Psoas muscle (tissue), 8 donors: Measurements from ENCODE around the gene COL2A1. TPM values are rescaled to one million over a fixed set of nuclear protein-coding genes. Genes with fewer than 3 reads are reported as not detected.
A peak's percentile ranks its signal among the peaks of the same experiment; 100 is the strongest.

ENCODE experiments used
- ATAC-seq, 4 donors: fragments of 200-7000 bp; cut with Tn5 transposase; one replicate each; pipeline ENCODE4 v1.9.1; 2020; ENCODE audit warnings: moderate library complexity in 3 of 4, mild to moderate bottlenecking in 2 of 4
- DNase-seq, 2 donors: peaks; one replicate each; pipeline ENCODE4 v3.0.0-alpha.2; 2020
- H3K27ac ChIP-seq: fragments of 200-600 bp; one replicate; pipeline ENCODE4 v1.8.0; 2022
- H3K27me3 ChIP-seq, 3 donors: fragments of 200-600 bp in 1 of 3; one replicate each; pipeline versions ENCODE4 v1.6.1 to v1.8.0; 2013 to 2022; ENCODE audit warnings: low read length in 2 of 3, mild to moderate bottlenecking in 2 of 3, moderate library complexity in 1 of 3; ENCODE audit not compliant: insufficient read depth in 3 of 3
- H3K36me3 ChIP-seq, 2 donors: fragments of 200-600 bp in 1 of 2; one replicate each; pipeline versions ENCODE4 v1.6.1 to v1.8.0; 2013 to 2022; ENCODE audit warnings: low read depth in 1 of 2, mild to moderate bottlenecking in 1 of 2, moderate library complexity in 1 of 2; ENCODE audit not compliant: insufficient read depth in 1 of 2
- H3K4me1 ChIP-seq: fragments of 200-600 bp; one replicate; pipeline ENCODE4 v1.8.0; 2022
- H3K4me3 ChIP-seq: fragments of 200-600 bp; one replicate; pipeline ENCODE4 v1.8.0; 2022; ENCODE audit warnings: mild to moderate bottlenecking
- H3K9me3 ChIP-seq: fragments of 200-600 bp; one replicate; pipeline ENCODE4 v1.8.0; 2022
- WGBS, 3 donors: extraction: QIAGEN DNeasy Blood & Tissue Kit; methylation state at CpG; one replicate each; pipeline versions ENCODE4 v1.1.6 to v1.1.7; 2013; 5-methylcytosine and 5-hydroxymethylcytosine counted together
- intact Hi-C, 2 donors: fragments of 100-400 bp; cut with DNase I; formaldehyde crosslinking; loops; one replicate each; pipeline versions ENCODE4 v1.11.0 to v1.14.2; 2022
- polyA plus RNA-seq, 3 donors: library from polyadenylated mRNA; stranded (reverse); fragments of 200-250 nt; gene quantifications; one replicate each; pipeline ENCODE4 v1.2.3, GENCODE V29; 2013
- total RNA-seq, 4 donors: library from RNA; stranded (reverse); fragmentation: NEBNext Ultra II Directional in 2 of 4; extraction: Animal tissue kit (Norgen Biotek cat#: 25700) in 2 of 4; gene quantifications; one replicate each; pipeline versions ENCODE4 v1.2.1 to v1.2.4, GENCODE V29; 2021 to 2023
- TF ChIP-seq, protein P1 (sequence below): fragments of 200-600 bp; IDR thresholded peaks from one replicate; pipeline ENCODE4 v1.8.0; 2022; ENCODE audit warnings: antibody characterized with exemption
- donor health status: healthy with polysubstance abuse.
- donor health status: DM: no; HTN: no; CAD: no; lungs with moderate emphysema.
- donor health status: Bipolar disorder and iron deficiency.
- donor health status: healthy.
- donor health status: DM: yes; HTN: yes; CAD: no.
- donor health status: DM: no; HTN: no; CAD: no.
- donor health status: DM: no; HTN: no; CAD: no.
- donor health status: DM: yes; HTN: yes; CAD: no.

COL2A1 gene
- total and polyA plus RNA-seq, 7 donors = 0.06 to 0.41 (median 0.07) TPM; not detected in 4

DNA sequence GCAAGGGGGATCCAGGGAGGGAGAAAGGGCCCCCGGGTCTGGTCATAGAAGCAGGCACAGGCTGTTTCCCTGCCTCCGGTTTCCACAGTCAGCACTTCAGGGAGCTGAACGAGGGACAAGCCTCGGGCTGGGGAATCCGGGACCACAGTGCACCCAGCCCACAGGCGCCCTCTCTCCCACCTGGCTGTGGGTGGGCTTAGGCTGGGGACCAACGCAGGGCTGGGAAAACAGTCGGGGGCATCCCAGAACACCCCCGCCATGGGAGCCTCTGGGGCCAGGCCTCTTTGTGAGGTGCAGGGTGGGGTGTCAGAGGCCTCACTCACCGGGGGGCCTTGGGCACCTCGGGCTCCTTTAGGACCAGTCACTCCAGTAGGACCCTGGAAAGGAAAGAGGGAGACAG is 24.6 kb downstream of the COL2A1 start:
- WGBS, 3 donors = 89 to 93% (median 90%) methylated on average over 11 of the region's 11 CpGs
- TF ChIP-seq, protein P1, sequence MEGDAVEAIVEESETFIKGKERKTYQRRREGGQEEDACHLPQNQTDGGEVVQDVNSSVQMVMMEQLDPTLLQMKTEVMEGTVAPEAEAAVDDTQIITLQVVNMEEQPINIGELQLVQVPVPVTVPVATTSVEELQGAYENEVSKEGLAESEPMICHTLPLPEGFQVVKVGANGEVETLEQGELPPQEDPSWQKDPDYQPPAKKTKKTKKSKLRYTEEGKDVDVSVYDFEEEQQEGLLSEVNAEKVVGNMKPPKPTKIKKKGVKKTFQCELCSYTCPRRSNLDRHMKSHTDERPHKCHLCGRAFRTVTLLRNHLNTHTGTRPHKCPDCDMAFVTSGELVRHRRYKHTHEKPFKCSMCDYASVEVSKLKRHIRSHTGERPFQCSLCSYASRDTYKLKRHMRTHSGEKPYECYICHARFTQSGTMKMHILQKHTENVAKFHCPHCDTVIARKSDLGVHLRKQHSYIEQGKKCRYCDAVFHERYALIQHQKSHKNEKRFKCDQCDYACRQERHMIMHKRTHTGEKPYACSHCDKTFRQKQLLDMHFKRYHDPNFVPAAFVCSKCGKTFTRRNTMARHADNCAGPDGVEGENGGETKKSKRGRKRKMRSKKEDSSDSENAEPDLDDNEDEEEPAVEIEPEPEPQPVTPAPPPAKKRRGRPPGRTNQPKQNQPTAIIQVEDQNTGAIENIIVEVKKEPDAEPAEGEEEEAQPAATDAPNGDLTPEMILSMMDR = no peak
- Histone ChIP-seq H3K27me3 (no peaks in the 10 kb centered on the region), H3K36me3 (no peaks in the 10 kb centered on the region), H3K4me3 (no peak overlapping the region), H3K9me3 (no peaks in the 10 kb centered on the region), H3K4me1 (no peaks in the 10 kb centered on the region), H3K27ac (no peak overlapping the region)
- DNase-seq (peak in 1 of 2 donors; percentile 42), ATAC-seq (no peak)
- intact Hi-C loops = loop anchor here in 1 of 2 donors (2.0 kb wide), 1 partner anchor 31 kb away; no protein-coding TSS in a partner anchor

DNA sequence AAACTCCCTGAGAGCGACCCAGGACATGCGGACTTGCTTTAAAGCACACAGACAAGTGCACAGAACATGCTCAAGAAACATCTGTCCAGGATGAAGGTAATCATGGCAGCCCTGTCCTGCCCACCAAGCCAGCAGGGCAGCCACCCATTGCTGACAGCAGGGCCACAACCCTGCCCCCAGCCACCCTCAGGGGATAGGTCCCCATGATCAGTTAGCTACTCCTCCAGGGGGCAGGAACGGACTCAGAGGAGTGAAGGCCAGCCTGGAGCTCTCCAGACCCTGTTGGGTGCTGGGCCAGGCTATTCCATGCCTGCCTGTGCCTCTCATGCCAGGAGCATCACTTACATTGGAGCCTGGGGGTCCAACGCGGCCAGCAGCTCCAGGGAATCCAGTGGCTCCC is 25.1 kb downstream of the COL2A1 start:
- Histone ChIP-seq H3K9me3 (no peaks in the 10 kb centered on the region), H3K4me1 (no peaks in the 10 kb centered on the region), H3K27me3 (no peaks in the 10 kb centered on the region), H3K27ac (no peak overlapping the region), H3K4me3 (no peak overlapping the region), H3K36me3 (no peaks in the 10 kb centered on the region)
- TF ChIP-seq, protein P1 = no peak
- DNase-seq (no peak), ATAC-seq (no peak)
- intact Hi-C loops = loop anchor here in 1 of 2 donors (2.0 kb wide), 1 partner anchor 32 kb away; no protein-coding TSS in a partner anchor
- 90 to 94% (median 92%) methylated on average over 5 of the region's 5 CpGs for WGBS, 3 donors

DNA sequence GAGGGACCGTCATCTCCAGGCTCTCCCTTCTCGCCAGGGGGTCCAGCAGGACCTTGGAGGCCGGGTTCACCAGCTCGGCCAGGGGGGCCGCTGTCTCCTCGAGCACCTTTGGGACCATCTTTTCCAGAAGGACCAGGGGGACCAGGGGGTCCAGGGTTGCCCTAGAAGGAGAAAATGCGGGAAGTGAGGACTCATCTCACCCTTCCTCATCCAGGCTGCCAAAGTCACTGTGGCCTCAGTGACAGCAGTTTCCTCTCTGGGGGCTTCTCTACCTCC is 25.7 kb downstream of the COL2A1 start:
- H3K27ac ChIP-seq = no peak overlapping the region
- WGBS, 3 donors = 86 to 93% (median 89%) methylated on average over 7 of the region's 7 CpGs
- ATAC-seq (no peak), DNase-seq (no peak)
- no peaks in the 10 kb centered on the region for H3K27me3 ChIP-seq
- H3K9me3 ChIP-seq = no peaks in the 10 kb centered on the region
- H3K36me3 ChIP-seq = no peaks in the 10 kb centered on the region
- H3K4me3 ChIP-seq = no peak overlapping the region
- TF ChIP-seq, protein P1 = no peak
- H3K4me1 ChIP-seq = no peaks in the 10 kb centered on the region
- intact Hi-C loops = loop anchor here in 1 of 2 donors (2.0 kb wide), 1 partner anchor 32 kb away; no protein-coding TSS in a partner anchor

- no peak overlapping the region for H3K4me3 ChIP-seq
- no peaks in the 10 kb centered on the region for H3K36me3 ChIP-seq
- TF ChIP-seq, protein P1 = no peak
- H3K27ac ChIP-seq = no peak overlapping the region
- no peak for DNase-seq
- intact Hi-C loops = loop anchor here in 1 of 2 donors (2.0 kb wide), 1 partner anchor 33 kb away; no protein-coding TSS in a partner anchor
- no peaks in the 10 kb centered on the region for H3K9me3 ChIP-seq
- no peaks in the 10 kb centered on the region for H3K4me1 ChIP-seq
- WGBS, 3 donors = 85 to 90% (median 88%) methylated on average over 18 of the region's 18 CpGs
- no peaks in the 10 kb centered on the region for H3K27me3 ChIP-seq
- no peak for ATAC-seq
Measured at GRCh38 chr12:47977772-47978597, 26.3 kb downstream of the COL2A1 start.
